ENCODE data around the gene HNRNPL.
"Not testable (repeated sequence)": the region's sequence is repeated elsewhere in the genome, so short reads cannot be mapped to it uniquely, and the experiment has no call there.

The HNRNPL gene

DNA sequence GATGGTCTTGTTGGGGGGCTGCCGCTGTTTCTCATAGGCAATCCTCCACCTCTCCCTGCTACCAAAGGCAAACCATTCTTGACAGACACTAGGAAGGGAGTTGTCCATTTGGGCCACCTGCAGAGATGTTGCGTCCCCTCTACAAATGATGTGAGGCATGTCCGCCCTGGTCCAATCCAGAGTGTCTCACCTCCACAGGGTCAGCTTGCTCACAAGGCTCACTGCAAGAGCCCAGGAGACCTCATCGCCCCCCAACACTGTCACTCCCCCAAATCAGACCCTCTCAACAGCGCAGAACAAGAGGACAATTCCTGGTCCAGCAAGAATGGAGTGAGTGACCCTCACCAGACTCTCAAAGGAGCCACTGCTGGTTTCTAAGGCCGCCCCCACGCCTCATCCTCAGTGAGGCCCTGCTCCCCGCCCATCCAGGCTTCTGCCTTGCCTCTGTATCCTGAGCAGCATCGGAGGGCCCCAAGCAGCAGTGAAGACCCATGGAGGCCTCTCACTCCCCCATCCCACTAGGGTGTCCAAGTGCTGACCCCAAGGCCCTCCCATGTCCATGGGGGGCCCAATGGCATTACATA is 6.5 kb downstream of the HNRNPL start:
- DNase-seq: no peak

DNA sequence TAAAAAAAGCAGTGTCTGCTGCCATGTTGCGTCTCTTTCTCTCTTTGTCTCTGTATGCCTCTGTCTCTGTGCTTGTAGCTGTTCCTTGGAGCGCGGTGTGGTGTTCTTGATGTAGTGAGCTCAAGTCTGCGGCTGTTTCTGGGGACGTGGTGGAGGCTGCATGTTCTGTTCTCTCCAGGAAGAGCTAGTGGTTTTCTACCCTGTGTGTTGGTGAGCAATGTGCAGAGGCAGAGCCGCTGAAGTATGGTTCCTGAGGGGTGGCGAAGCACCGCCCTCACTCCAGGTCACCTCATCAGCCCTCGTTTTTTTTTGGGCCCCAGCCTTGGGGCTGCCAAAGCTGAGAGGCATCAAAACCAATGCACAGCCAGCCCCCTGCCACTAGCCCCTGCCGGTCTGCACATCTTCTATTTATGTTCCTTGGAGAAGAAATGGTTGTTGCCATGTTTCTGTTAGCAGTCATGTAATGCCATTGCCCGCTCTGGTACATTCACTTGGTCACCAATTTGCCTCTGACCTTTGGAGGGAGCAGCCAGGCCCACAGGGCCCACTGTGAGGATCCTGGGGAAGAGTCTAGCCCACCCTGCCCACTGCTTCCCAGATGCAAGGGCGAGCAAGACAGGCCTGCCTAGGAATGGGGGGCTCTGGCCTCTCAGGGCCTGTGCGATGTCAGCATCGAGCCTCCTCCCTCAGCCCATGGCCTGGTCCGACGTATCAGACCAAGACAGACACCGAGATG is 7.2 kb downstream of the HNRNPL start:
- no peak for DNase-seq

DNA sequence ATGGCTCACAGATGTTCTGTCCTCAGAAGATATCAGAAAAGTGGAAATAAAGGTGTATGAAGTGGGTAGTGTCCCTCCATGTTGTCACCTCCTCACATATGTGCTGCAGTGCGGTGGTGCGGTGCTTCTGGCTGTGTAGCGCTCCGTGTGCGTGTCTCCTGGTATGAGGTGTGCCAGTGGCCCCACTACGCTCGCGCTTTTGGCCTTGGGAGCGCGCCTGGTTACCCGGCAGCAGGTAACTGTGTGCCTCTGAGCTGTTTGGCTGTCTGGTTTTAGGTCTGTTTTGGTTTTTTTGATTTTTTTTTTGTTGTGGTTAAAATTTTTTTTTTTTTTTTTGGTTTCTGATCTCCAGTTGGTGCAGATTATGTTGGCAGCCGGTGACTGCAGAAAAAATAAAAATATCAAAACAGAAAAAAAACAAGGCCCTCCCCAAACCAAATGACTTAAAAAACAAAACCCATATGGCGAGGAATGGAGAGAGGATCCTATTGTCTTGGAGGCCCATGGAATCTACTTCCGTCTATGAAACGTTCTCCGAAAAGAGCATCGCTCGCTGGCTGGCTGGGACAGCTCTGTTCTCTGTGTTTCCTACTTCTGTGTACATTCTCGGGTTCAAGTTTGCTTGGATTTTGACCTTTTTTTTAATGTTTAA is 7.9 kb downstream of the HNRNPL start:
- DNase-seq: no peak

DNA sequence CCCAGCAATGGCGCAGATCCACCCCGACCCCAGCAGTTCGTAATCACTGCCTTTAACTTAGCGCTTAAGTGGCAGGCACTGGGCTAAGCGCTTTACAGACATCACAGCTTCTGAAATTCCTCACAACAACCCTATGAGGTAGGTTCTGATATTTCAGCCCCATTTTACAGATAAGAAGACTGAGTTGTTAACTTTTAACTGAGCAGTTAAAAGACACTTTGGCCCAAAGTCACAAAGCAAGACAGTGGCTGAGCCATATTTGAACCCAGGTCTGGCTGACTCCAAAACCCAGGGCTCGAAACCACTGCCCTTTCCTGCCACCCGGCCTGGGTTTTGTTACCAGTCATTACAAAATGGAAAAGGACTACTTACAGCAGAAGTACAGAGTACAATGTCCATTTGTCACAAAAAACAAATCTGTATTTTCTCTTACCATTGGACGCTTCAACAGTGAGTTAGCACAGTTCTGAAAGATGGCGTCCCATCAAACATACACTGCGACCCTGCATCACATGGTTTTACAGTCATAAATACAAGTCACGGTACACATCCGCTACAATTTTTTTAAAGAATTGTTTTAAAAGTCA is 8.5 kb downstream of the HNRNPL start:
- no peak for DNase-seq

DNA sequence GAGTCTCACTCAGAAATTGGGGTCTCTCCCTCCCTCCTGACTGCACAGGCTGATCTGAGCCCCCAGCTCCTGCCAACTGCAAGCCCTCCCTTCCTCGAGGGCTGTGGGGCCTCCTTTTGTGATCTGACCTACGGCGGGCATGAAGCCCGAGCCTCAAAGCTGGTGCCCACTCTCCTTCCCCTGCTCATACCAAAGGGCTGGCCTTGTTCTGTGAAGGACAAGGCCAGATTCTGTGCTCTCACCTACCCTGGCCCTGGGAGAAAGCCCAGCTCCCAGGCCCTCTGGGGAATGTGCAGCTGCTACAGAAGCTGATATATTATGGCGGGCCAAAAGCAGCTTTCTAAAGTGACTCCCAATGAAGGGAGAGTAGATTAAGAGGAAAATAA is 9.2 kb downstream of the HNRNPL start:
- no peak for DNase-seq

DNA sequence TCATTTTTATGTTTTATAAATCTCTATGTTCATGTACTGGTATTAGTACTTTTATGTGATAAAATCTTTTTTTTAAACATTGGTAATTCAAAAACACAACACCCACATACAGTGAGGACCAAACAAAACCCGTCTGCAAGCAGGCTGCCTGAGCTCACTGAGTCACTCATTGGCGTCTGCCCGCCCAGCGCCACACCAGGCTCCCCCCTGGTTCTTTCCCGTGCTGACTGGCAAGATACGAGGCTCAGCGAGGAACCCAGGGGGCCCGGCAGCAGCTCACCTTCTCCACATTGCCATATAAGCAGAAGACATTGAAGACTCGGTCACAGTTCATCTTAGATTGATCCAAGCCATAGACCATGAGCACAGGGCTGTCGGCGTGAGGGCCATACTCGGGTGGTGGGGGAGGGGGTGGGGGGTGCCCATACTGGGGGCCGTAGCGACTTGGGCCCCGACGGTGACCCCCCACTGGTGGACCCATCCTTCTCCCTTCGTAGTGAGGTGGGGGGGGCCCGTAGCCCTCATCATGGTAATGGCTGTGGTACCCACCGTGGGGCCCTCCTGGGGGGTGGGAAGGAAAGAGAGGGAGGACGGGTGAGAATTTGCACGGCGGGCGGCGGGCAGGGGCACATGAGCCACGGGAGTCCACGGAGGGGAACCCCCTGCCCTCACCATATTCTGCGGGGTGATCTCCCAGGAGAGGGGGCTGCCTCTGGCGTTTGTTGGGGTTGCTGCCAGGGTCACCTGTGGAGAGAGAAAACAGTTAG is 9.8 kb downstream of the HNRNPL start:
- DNase-seq: no peak

DNA sequence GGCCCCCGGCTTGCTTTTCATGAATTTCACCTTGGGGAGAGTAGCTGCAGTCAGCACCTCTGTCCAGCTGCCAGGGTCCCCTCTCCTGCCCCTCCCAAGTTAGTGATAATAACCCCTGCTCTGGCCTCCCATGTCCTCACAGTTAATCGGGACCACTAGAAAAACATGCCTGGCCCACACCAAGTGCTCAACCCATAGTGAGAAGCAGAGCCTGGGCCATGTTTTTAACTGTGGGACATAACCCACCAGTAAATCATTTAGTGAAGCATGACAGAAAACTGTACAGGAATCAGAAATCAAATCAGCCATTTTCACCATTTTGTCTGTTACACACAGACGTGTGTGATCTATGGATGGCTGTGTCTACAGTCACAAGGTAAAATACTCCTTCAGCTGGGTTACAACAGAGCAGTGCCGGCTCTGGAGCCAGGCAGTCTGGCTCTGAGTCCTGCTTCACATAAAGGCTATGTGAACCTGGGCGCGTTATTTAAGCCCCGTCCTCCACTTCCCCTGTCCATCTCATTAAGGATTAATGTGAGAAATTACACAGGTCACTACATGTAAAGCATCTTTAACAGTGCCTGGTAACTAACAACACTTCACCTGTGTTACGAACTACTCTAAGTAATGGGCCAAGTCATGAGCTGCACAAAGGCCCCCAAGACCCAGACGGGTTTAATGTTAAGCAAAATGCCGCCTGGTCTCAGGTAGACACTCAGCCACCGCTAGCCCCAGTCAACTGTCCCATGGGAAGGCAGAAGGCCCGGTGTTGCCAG is 10.6 kb downstream of the HNRNPL start:
- no peak for DNase-seq

DNA sequence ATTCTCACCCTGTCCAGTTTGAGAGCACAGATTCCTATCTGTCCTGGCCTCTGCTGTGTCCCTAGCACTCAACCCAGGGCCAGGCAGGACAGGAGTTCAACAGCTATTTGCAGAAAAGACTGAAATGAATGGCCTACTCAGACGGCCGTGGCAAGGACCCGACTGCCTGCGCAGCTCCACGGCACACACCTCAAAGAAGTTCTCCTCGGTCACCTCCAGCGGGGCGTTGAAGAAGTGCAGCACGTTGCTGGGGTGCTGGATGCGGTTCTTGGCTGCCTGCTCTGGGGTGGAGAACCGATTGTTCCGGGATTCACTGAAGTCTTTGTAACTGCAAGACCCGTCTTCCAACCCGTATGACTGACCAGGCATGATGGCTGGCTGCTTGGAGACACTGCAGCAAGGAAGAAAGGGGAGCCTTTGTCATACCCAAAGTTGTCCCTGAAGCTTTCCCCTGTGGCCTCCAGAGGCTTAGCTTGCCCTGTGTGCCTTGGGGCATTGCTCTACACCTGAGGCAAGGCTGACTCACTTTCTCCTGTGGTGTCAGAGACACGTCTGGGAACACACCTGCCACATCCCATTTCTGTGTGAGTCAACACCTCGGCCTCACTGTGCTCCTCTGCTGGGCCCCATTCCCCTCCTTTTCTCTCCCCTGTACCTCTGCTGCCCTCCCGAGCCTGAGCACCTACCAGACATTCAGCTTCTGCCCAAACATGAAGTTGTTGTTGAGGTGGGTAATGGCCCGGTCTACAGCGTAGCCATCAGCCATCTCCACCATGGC is 11.4 kb downstream of the HNRNPL start:
- DNase-seq: peak; percentile 93

DNA sequence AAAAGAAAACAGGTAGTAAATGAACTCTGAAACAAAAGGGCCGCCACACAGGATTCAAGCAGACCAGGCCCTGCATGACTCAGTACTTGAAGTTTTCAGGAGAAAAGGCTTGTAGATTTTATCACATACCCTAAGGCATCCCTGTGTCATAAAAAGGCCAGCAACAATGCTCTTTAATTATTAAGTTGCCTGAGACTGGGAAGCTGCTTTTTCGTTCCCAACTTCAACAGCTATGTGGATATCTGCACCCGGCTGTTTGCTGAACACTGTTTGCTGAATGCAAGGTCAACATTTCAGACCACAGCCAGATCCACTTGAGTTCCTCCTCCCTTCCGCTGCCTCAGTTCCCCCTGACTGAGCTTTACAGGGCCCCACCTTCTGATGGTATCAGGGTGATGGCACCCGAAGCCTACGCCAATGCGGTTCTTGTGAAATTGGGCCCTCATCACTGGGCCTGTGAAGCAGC is 12.1 kb downstream of the HNRNPL start:
- peak; percentile 94 for DNase-seq

DNA sequence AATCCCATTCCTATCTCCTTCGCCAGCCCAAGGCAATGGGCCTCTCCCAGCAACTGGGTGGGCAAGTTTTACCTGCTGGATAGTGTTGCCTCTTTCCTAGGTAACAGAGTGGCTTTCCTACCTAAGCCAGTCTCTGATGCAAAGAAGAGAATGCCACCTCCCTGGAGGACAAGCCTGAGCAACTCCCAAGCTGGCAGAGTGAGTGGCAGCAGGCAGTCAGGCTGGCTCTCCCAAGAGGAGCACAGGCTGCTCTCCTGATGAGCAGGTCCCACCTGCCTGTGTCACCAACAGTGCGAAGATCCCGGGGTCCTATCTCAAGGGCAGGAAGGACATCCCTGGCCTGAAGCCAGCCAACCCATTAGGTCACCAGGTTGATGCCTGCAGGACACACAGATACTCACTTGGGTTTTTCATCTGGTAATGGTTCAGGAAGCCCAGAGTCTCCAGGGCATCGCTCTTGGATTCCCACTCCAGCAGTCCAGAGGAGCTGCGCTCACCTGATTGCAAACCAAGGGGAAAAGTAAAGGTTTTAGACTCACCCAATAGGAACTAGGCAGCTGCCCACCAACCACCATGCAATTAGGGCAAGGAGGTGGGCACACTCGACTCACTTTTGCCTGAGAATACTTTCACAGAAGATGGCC is 12.7 kb downstream of the HNRNPL start:
- no peak for DNase-seq

DNA sequence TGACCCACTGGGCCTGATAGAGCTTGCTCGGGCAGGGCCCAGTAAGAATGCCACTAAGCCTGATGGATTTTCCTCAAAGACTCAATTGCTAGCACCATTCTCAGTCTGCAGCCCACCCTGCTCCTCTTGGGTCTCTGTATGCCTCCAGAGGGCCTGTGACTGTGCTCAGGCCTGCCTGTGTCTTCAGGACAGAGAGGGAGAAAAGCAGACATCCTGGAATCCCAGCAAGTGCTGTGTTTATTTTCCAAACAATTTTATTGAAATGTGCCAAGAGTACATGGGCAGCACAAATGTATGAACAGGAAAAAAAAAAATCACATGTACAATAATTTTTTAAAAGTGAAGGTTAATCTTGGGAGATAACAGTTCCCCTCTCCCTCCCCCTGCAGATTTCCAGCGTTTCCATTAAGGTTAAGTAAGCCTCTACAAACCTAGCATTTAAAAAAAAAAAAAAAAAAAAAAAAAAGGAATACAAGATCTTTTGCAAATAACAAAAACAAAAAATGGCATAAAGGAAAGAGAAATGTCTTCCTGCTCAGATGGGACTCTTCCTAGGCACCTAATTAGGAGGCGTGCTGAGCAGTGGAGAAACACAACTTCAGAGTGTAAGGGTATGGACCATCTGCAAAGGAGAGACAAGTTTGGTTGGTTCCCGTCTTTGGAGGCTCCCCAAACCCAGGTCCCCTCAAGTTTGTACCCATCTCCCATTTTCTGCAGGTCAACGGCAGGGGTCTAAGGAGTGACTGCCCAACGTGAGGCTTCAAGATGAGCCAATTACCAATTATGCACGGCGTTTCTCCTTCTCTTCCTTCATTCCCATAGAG is 13.4 kb downstream of the HNRNPL start:
- DNase-seq: no peak

DNA sequence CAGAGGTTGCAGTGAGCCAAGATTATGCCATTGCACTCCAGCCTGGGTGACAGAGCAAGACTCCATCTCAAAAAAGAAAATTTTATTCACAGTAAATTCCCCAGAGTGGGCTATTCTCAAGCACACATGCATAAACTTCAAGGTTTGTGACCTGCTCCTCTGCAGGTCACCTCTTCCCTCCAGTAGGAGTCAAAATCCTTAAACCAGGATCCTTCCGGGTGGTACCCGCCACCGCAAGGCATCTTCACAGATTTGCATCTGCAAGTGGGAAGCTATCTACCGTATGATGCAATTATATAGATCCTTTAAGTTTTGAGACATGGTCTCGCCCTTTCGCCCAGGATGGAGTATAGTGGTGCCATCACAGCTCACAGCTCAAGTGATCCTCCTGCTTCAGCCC is 15.2 kb downstream of the HNRNPL start:
- no peak for DNase-seq

DNA sequence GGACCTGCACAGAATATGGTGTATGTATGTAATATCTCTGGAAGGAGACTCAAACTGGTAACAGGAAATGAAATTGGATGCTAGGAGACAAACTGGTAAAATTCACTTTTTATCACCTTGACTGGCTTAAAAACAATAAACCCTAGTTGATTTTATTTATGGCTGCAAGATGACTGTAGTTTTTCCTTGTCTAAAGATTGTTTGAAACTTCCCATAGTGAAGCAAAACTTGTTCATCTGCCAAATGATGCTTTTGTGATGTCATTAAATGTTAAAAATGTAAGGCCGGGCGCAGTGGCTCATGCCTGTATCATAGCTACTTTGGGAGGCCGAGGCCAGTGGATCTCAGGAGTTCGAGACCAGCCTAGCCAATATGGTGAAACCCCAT is 15.7 kb downstream of the HNRNPL start:
- no peak for DNase-seq

DNA sequence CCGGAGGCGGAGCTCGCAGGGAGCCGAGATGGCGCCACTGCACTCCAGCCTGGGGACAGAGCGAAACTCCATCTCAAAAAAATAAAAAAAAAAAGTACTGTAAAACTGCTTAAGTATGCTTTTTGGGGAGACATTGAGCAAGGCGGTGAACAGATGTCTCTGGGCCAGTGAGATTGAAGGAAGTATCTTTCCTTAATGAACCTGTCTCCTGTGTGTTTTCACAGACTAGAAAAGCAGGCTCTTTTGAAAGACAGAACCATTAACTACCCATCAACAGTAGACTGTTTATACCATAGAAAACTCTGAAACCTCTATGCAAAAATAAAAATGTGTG is 16.7 kb downstream of the HNRNPL start:
- DNase-seq: no peak

DNA sequence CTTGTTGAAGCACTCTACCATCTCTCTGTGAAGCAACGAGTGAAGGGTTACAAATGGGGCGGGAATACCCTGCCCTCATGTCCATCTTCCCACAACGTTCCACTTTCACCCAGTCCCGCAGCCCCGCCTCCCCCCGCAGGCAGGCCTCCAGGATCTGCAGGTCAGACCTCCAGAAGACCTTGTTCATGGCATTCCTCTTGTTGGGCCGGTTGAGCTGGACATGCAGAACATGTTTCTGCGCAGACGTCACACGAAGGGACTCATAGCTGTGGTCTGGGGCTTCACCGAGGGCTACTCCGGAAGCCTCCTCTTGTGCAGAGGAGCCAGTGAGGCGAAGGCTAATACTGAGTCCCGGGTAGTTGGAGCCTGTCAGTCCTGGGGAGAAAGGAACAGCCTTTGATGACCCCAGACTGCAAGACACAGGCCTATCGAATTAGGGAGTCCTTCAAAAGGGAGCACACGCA is 18.6 kb downstream of the HNRNPL start:
- DNase-seq: peak; percentile 99

DNA sequence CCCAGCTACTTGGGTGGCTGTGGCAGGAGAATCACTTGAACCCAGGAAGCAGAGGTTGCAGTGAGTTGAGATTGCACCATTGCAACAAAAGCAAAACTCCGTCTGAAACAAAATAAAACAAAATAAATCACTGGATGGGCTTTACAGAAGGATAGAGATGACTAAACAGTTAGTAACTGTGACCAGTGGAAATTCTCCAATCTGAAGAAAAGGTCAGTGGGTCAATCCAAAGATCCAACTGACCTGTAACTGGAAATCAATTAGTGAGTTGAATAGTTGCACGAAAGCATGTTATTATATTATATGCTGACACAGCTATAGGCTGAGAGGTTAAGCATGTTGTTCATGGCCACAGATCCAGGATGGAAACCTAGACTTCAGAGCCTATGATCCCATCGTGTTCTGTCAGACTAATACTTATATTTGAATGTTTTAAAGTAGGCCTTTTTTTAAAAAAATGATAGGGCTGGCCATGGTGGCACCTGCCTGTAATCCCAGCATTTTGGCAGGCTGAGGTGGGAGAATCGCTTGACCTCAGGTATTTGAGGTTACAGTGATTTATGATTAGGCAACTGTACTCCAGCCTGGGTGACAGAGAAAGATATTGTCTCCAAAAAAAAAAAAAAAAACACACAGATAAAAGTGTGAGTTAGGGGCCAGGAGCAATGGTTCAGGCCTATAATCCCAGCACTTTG is 19.6 kb downstream of the HNRNPL start:
- no peak for DNase-seq

DNA sequence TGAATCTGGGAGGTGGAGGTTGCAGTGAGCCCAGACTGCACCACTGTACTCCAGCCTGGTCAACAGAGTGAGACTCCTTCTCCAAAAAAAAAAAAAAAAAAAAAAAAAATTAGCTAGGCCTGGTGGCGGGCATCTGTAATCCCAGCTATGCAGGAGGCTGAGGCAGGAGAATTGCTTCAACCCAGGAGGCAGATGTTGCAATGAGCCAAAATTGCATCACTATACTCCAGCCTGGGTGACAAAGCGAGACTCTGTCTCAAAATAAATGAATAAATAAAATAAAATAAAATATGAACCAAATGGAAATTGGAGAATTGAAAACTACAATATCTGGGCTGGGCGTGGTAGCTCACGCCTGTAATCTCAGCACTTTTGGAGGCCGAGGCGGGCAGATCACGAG is 20.6 kb downstream of the HNRNPL start:
- DNase-seq: not testable (repeated sequence)

DNA sequence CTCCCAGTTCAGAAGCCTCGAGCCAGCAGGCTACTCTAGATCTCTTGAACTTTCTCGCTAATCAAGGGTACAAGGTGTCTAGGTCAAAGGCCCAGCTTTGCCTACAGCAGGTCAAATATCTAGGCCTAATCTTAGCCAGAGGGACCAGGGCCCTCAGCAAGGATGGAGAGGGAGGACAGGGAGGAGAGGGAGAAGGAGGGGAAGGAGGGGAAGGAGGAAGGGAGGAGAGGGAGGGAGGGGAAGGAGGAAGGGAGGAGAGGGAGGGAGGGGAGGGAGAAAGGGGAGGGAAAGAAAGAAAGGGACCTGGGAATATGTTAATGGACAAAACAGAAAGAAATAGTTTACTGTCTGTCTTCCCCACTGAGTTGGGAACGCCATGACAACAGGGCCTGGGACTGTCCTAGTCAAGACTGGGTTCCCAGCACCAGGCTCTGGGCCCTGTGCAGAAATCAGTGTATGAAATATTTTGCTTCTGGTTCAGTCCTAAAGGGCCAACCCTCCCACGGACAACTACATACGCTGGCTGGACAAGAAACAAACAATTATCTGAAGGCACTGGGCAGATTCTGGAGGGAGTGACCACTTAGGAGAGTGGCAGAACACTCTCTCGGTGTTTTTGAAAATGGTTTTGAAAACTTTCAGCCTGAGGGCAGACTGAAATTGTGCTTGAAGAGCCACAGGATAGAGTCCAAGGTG is 22.8 kb downstream of the HNRNPL start:
- no peak for DNase-seq

DNA sequence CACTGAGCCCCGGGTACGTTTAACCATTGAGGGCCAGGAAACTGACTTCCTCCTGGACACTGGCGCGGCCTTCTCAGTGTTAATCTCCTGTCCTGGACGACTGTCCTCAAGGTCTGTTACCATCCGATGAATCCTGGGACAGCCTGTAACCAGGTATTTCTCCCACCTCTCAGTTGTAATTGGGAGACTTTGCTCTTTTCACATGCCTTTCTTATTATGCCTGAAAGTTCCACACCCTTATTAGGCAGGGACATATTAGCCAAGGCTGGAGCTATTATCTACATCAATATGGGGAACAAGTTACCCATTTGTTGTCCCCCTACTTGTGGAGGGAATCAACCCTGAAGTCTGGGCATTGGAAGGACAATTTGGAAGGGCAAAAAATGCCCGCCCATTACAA is 23.9 kb downstream of the HNRNPL start:
- not testable (repeated sequence) for DNase-seq
